BLaER1 treated with 17β-estradiol and CSF1 and Interleukin-3, amounts not matched to agents 10 nM and 100 nM (cell line): ENCODE results near the gene MYO9B.
A peak's percentile ranks its signal among the peaks of the same experiment; 100 is the strongest.

Experiments used
- H3K27ac ChIP-seq, 11 experiments: shearing (Covaris generic); formaldehyde crosslinking; 2 replicates each; pipeline ENCODE4 v1.8.1; 2022
- H3K27me3 ChIP-seq, 11 experiments: shearing (Covaris generic); formaldehyde crosslinking; 2 replicates each; pipeline ENCODE4 v1.8.1; 2022
- H3K36me3 ChIP-seq, 11 experiments: shearing (Covaris generic); formaldehyde crosslinking; 2 replicates each; pipeline ENCODE4 v1.8.1; 2022
- H3K4me1 ChIP-seq, 10 experiments: shearing (Covaris generic); formaldehyde crosslinking; 2 replicates each; pipeline ENCODE4 v1.8.1; 2022
- H3K4me2 ChIP-seq, 11 experiments: shearing (Covaris generic); formaldehyde crosslinking; 2 replicates each; pipeline ENCODE4 v1.8.1; 2022
- H3K4me3 ChIP-seq, 10 experiments: shearing (Covaris generic); formaldehyde crosslinking; 2 replicates each; pipeline ENCODE4 v1.8.1; 2022
- H3K9ac ChIP-seq, 11 experiments: shearing (Covaris generic); formaldehyde crosslinking; 2 replicates each; pipeline ENCODE4 v1.8.1; 2022
- H3K9me3 ChIP-seq, 11 experiments: shearing (Covaris generic); formaldehyde crosslinking; replicated peaks in 1 of 11; 2 replicates each; pipeline ENCODE4 v1.8.1; 2022
- H4K20me1 ChIP-seq, 11 experiments: shearing (Covaris generic); formaldehyde crosslinking; 2 replicates each; pipeline ENCODE4 v1.8.1; 2022
- Cebpa-rat ChIP-seq, 11 experiments: shearing (Covaris generic); IDR thresholded peaks; 2 replicates each; pipeline ENCODE4 v1.8.1; 2022

Gene MYO9B

GRCh38 chr19:17054746-17055145, 20.8 kb upstream of the MYO9B start:
- Histone ChIP-seq H4K20me1 (peaks cover 0 to 27% (median 9%) of the 10 kb centered on the region in 11 experiments; a peak in 10 of 22 replicates), H3K36me3 (peaks cover 64 to 89% (median 77%) of the 10 kb centered on the region in 11 experiments), H3K27ac (no peak overlapping the region), H3K9ac (no peak overlapping the region), H3K27me3 (no peaks in the 10 kb centered on the region), H3K9me3 (no peaks in the 10 kb centered on the region), H3K4me3 (no peak overlapping the region), H3K4me2 (peak overlapping the region in 4 of 11 experiments; percentile 18 to 39 (median 27); a peak in 2 of 22 replicates), H3K4me1 (peaks cover 13 to 59% (median 51%) of the 10 kb centered on the region in 10 experiments)
- TF ChIP-seq Cebpa-rat (IDR thresholded peaks at IDR 0.05) = no peak

- Histone ChIP-seq H3K4me1 (peaks cover 20 to 59% (median 51%) of the 10 kb centered on the region in 10 experiments), H3K4me2 (peak overlapping the region; percentile 75 to 95 (median 85)), H4K20me1 (peaks cover 0 to 27% (median 9%) of the 10 kb centered on the region in 11 experiments; a peak in 10 of 22 replicates), H3K36me3 (peaks cover 56 to 89% (median 77%) of the 10 kb centered on the region in 11 experiments; a peak in 21 of 22 replicates), H3K9me3 (no peaks in the 10 kb centered on the region), H3K4me3 (peak overlapping the region in 6 of 10 experiments; percentile 3 to 24 (median 19); a peak in 3 of 20 replicates), H3K27ac (peak overlapping the region in 8 of 11 experiments; percentile 0 to 65 (median 43); a peak in 14 of 22 replicates), H3K9ac (peak overlapping the region in 10 of 11 experiments; percentile 3 to 51 (median 45); a peak in 15 of 22 replicates), H3K27me3 (no peaks in the 10 kb centered on the region)
- TF ChIP-seq Cebpa-rat (IDR thresholded peaks at IDR 0.05) = no peak
Measured at GRCh38 chr19:17055636-17056035, 19.9 kb upstream of the MYO9B start.

GRCh38 chr19:17058236-17058635, 17.3 kb upstream of the MYO9B start:
- no peak overlapping the region for H3K4me3 ChIP-seq
- no peaks in the 10 kb centered on the region for H3K9me3 ChIP-seq
- H3K4me2 ChIP-seq = no peak overlapping the region
- no peak overlapping the region for H3K9ac ChIP-seq
- no peaks in the 10 kb centered on the region for H3K27me3 ChIP-seq
- H3K27ac ChIP-seq = 0 out of 22 replicates have a peak overlapping the region, but pooled peaks of 1 of the 11 experiments have one; percentile 10
- H4K20me1 ChIP-seq = peaks cover 0 to 24% (median 9%) of the 10 kb centered on the region in 11 experiments; a peak in 11 of 22 replicates
- H3K4me1 ChIP-seq = peaks cover 25 to 44% (median 34%) of the 10 kb centered on the region in 10 experiments
- peaks cover 39 to 90% (median 78%) of the 10 kb centered on the region in 11 experiments; a peak in 21 of 22 replicates for H3K36me3 ChIP-seq
- no peak for TF ChIP-seq Cebpa-rat (IDR thresholded peaks at IDR 0.05)

GRCh38 chr19:17060802-17061201, 14.8 kb upstream of the MYO9B start:
- no peaks in the 10 kb centered on the region for H3K27me3 ChIP-seq
- H3K4me1 ChIP-seq = peaks cover 12 to 37% (median 19%) of the 10 kb centered on the region in 10 experiments
- H3K9ac ChIP-seq = no peak overlapping the region
- no peak overlapping the region for H3K4me3 ChIP-seq
- H3K4me2 ChIP-seq = peak overlapping the region in 3 of 11 experiments; percentile 43 to 64 (median 58); a peak in 6 of 22 replicates
- no peak overlapping the region for H3K27ac ChIP-seq
- peaks cover 0 to 4% (median 0%) of the 10 kb centered on the region in 11 experiments; a peak in 1 of 22 replicates for H3K9me3 ChIP-seq
- no peak for TF ChIP-seq Cebpa-rat (IDR thresholded peaks at IDR 0.05)
- peaks cover 34 to 93% (median 84%) of the 10 kb centered on the region in 11 experiments; a peak in 21 of 22 replicates for H3K36me3 ChIP-seq
- peaks cover 0 to 28% (median 10%) of the 10 kb centered on the region in 11 experiments; a peak in 9 of 22 replicates for H4K20me1 ChIP-seq

GRCh38 chr19:17061205-17061604, 14.4 kb upstream of the MYO9B start:
- no peak overlapping the region; a peak in 1 of 22 replicates for H3K27ac ChIP-seq
- H3K4me3 ChIP-seq = no peak overlapping the region
- peaks cover 10 to 33% (median 16%) of the 10 kb centered on the region in 10 experiments for H3K4me1 ChIP-seq
- H3K9me3 ChIP-seq = peaks cover 0 to 4% (median 0%) of the 10 kb centered on the region in 11 experiments; a peak in 1 of 22 replicates
- peak overlapping the region in 3 of 11 experiments; percentile 43 to 64 (median 58); a peak in 6 of 22 replicates for H3K4me2 ChIP-seq
- no peak for TF ChIP-seq Cebpa-rat (IDR thresholded peaks at IDR 0.05)
- peaks cover 34 to 97% (median 88%) of the 10 kb centered on the region in 11 experiments; a peak in 21 of 22 replicates for H3K36me3 ChIP-seq
- H4K20me1 ChIP-seq = peaks cover 0 to 24% (median 6%) of the 10 kb centered on the region in 11 experiments; a peak in 8 of 22 replicates
- no peaks in the 10 kb centered on the region for H3K27me3 ChIP-seq
- H3K9ac ChIP-seq = 0 out of 22 replicates have a peak overlapping the region, but pooled peaks of 1 of the 11 experiments have one; percentile 32

GRCh38 chr19:17061691-17062090, 13.9 kb upstream of the MYO9B start:
- Histone ChIP-seq H3K4me3 (no peak overlapping the region), H3K4me2 (peak overlapping the region in 3 of 11 experiments; percentile 43 to 64 (median 58); a peak in 2 of 22 replicates), H4K20me1 (peaks cover 0 to 23% (median 5%) of the 10 kb centered on the region in 11 experiments; a peak in 8 of 22 replicates), H3K36me3 (peaks cover 34 to 99% (median 93%) of the 10 kb centered on the region in 11 experiments; a peak in 21 of 22 replicates), H3K27me3 (no peaks in the 10 kb centered on the region), H3K9me3 (peaks cover 0 to 4% (median 0%) of the 10 kb centered on the region in 11 experiments; a peak in 1 of 22 replicates), H3K27ac (no peak overlapping the region), H3K4me1 (peaks cover 8 to 33% (median 16%) of the 10 kb centered on the region in 10 experiments), H3K9ac (0 out of 22 replicates have a peak overlapping the region, but pooled peaks of 1 of the 11 experiments have one; percentile 32)
- no peak for TF ChIP-seq Cebpa-rat (IDR thresholded peaks at IDR 0.05)

GRCh38 chr19:17063428-17063827, 12.1 kb upstream of the MYO9B start:
- H3K4me2 ChIP-seq = no peak overlapping the region
- H3K9me3 ChIP-seq = peaks cover 0 to 4% (median 0%) of the 10 kb centered on the region in 11 experiments; a peak in 1 of 22 replicates
- peaks cover 0 to 16% (median 5%) of the 10 kb centered on the region in 11 experiments; a peak in 8 of 22 replicates for H4K20me1 ChIP-seq
- H3K9ac ChIP-seq = no peak overlapping the region
- H3K27ac ChIP-seq = no peak overlapping the region
- no peak overlapping the region for H3K4me3 ChIP-seq
- peaks cover 20 to 49% (median 26%) of the 10 kb centered on the region in 10 experiments for H3K4me1 ChIP-seq
- no peaks in the 10 kb centered on the region for H3K27me3 ChIP-seq
- TF ChIP-seq Cebpa-rat (IDR thresholded peaks at IDR 0.05) = no peak
- peaks cover 26 to 91% (median 84%) of the 10 kb centered on the region in 11 experiments; a peak in 21 of 22 replicates for H3K36me3 ChIP-seq

GRCh38 chr19:17069193-17069592, 6.4 kb upstream of the MYO9B start:
- H3K36me3 ChIP-seq = peaks cover 26 to 86% (median 73%) of the 10 kb centered on the region in 11 experiments
- no peak overlapping the region for H3K4me3 ChIP-seq
- peak overlapping the region; percentile 29 to 68 (median 53); a peak in 16 of 22 replicates for H3K4me2 ChIP-seq
- H3K9ac ChIP-seq = peak overlapping the region in 3 of 11 experiments; percentile 44 to 54 (median 50); a peak in 4 of 22 replicates
- no peaks in the 10 kb centered on the region for H3K27me3 ChIP-seq
- no peak for TF ChIP-seq Cebpa-rat (IDR thresholded peaks at IDR 0.05)
- H3K9me3 ChIP-seq = peaks cover 0 to 2% (median 0%) of the 10 kb centered on the region in 11 experiments; a peak in 1 of 22 replicates
- peaks cover 0 to 50% (median 14%) of the 10 kb centered on the region in 11 experiments; a peak in 12 of 22 replicates for H4K20me1 ChIP-seq
- peak overlapping the region in 3 of 11 experiments; percentile 30 to 34 (median 34); a peak in 2 of 22 replicates for H3K27ac ChIP-seq
- H3K4me1 ChIP-seq = peaks cover 54 to 84% (median 69%) of the 10 kb centered on the region in 10 experiments
